K562 (cell line): ENCODE measurements around the gene NRG2. TPM values are rescaled to one million over a fixed set of nuclear protein-coding genes. Genes with fewer than 3 reads are reported as not detected.
A peak's percentile ranks its signal among the peaks of the same experiment; 100 is the strongest.

Experiments used
- ATAC-seq: fragments of 200-7000 bp; cut with Tn5 transposase; 3 replicates; pipeline ENCODE4 v1.9.1; 2020; ENCODE audit warnings: moderate library complexity
- BruUV-seq: library from RNA; stranded (reverse); fragments of 400-500 nt; replicated peaks from 2 replicates; lab custom pipeline; 2021; lab: Mats Ljungman, UMichigan
- CTCF ChIA-PET: fragments of 300-600 bp; formaldehyde crosslinking; extraction: SDS; loops from one replicate; lab custom pipeline; 2021; ENCODE audit warnings: low intra/inter-chr PET ratio; lab: Yijun Ruan, JAX
- POLR2A ChIA-PET: fragments of 300-600, 350-650 bp; sonication (Branson Sonifier 250); formaldehyde crosslinking; extraction: SDS; loops from one replicate; lab custom pipeline; 2021; ENCODE audit warnings: antibody characterized with exemption, inconsistent platforms; lab: Yijun Ruan, JAX
- DNase-seq, 4 experiments: peaks; one replicate each; pipeline versions ENCODE4 v3.0.0 to v3.0.0-alpha.2; 2011 to 2018; ENCODE audit warnings: low spot score in 3 of 4, mixed read lengths in 3 of 4; ENCODE audit errors: extremely low read depth in 1 of 4
- FAIRE-seq: peaks from 2 replicates; lab custom pipeline; 2011; peaks lifted over from hg19 to GRCh38; lab: Jason Lieb, UNC
- H2AFZ ChIP-seq: 2 replicates; pipeline ENCODE4 v1.6.0; 2011; ENCODE audit warnings: low read depth, low read length, control low read depth, inconsistent platforms
- H3K27ac ChIP-seq: fragments of 200-600 bp; 3 replicates; pipeline ENCODE4 v1.8.0; 2011; ENCODE audit warnings: low read depth, mild to moderate bottlenecking, control low read depth, inconsistent platforms, low read length, moderate library complexity, mixed read lengths; ENCODE audit errors: extremely low read depth
- H3K27me3 ChIP-seq, 2 experiments: fragments of 300-600 bp in 1 of 2; 2 replicates in 1 of 2; 3 replicates in 1 of 2; pipeline versions ENCODE4 v1.6.0 to v1.8.0; 2011; ENCODE audit warnings: inconsistent platforms in 2 of 2, low read length in 2 of 2, mild to moderate bottlenecking in 1 of 2, mixed read lengths in 1 of 2, moderate library complexity in 1 of 2; ENCODE audit not compliant: control insufficient read depth in 2 of 2, insufficient read depth in 2 of 2
- H3K36me3 ChIP-seq: fragments of 300-600 bp; 3 replicates; pipeline ENCODE4 v1.8.0; 2011; ENCODE audit warnings: mild to moderate bottlenecking, low read length, inconsistent platforms; ENCODE audit not compliant: control insufficient read depth, insufficient read depth
- H3K4me1 ChIP-seq, 2 experiments: fragments of 200-600 bp in 1 of 2; replicated peaks in 1 of 2; 2 replicates in 1 of 2; 3 replicates in 1 of 2; pipeline versions ENCODE4 v1.5.1 to v1.8.0; 2011; ENCODE audit warnings: inconsistent platforms in 2 of 2, low read length in 2 of 2, mild to moderate bottlenecking in 1 of 2, mixed read lengths in 1 of 2, moderate library complexity in 1 of 2; ENCODE audit not compliant: control insufficient read depth in 2 of 2, insufficient read depth in 2 of 2
- H3K4me2 ChIP-seq: 2 replicates; pipeline ENCODE4 v1.6.1; 2011; ENCODE audit warnings: low read length, control low read depth, inconsistent platforms, mixed read lengths; ENCODE audit not compliant: insufficient read depth
- H3K4me3 ChIP-seq: fragments of 200-600 bp; sonication (generic), shearing (Covaris generic); 2 replicates; pipeline ENCODE4 v1.5.1; 2016; ENCODE audit warnings: control low read depth, inconsistent platforms
- H3K79me2 ChIP-seq: fragments of 200-600 bp; 3 replicates; pipeline ENCODE4 v1.8.0; 2011; ENCODE audit warnings: low read length, inconsistent platforms; ENCODE audit not compliant: control insufficient read depth, insufficient read depth
- H3K9ac ChIP-seq, 2 experiments: 2 replicates each; pipeline versions ENCODE4 v1.6.0 to v1.6.1; 2011; ENCODE audit warnings: low read depth in 2 of 2, low read length in 2 of 2, control low read depth in 1 of 2, inconsistent platforms in 1 of 2, mild to moderate bottlenecking in 1 of 2, mixed read lengths in 1 of 2; ENCODE audit not compliant: insufficient read depth in 1 of 2
- H3K9me1 ChIP-seq: one replicate; pipeline ENCODE4 v1.6.0; 2011; ENCODE audit warnings: inconsistent platforms, mild to moderate bottlenecking, low read length, moderate library complexity; ENCODE audit not compliant: control insufficient read depth, insufficient read depth
- H3K9me3 ChIP-seq: replicated peaks from 2 replicates; pipeline ENCODE4 v1.5.1; 2011; ENCODE audit warnings: low read depth, low read length, inconsistent platforms; ENCODE audit not compliant: control insufficient read depth, insufficient read depth
- H4K20me1 ChIP-seq: replicated peaks from 2 replicates; pipeline ENCODE4 v1.6.1; 2011; ENCODE audit warnings: low read length, inconsistent platforms, mixed read lengths; ENCODE audit not compliant: control insufficient read depth, insufficient read depth
- CBFB ChIP-seq: sonication (generic); formaldehyde crosslinking; IDR thresholded peaks from 2 replicates; pipeline ENCODE4 v1.4.0; 2020; ENCODE audit warnings: mild to moderate bottlenecking, missing genetic modification reagents
- HCFC1 ChIP-seq: IDR thresholded peaks from 2 replicates; pipeline ENCODE4 v1.6.1; 2012; ENCODE audit warnings: low read depth, low read length, improper control_type of control experiment
- TCFL5 ChIP-seq: fragments of 250-450 bp; sonication (Bioruptor Pico); conservative IDR thresholded peaks from 2 replicates; pipeline ENCODE4 v1.6.1; 2021; ENCODE audit warnings: mild to moderate bottlenecking, moderate library complexity, matching md5 sums
- ZNF561 ChIP-seq: fragments of 450-650 bp; formaldehyde crosslinking; conservative IDR thresholded peaks from 2 replicates; pipeline ENCODE4 v1.4.0; 2020; ENCODE audit warnings: mild to moderate bottlenecking, moderate library complexity
- WGBS: fragments of 100-300 bp; shearing (Covaris generic); methylation state at CpG from one replicate; pipeline ENCODE4 v1.1.6; 2016; ENCODE audit warnings: low coverage, mixed read lengths; ENCODE audit not compliant: insufficient coverage; ENCODE audit errors: missing lambda C conversion rate; 5-methylcytosine and 5-hydroxymethylcytosine counted together
- in situ Hi-C: fragments of 300-500 bp; cut with MboI; formaldehyde crosslinking; loops from 4 replicates; pipeline ENCODE4 v1.15.0; 2018; ENCODE audit warnings: inconsistent platforms, mixed read lengths
- intact Hi-C: fragments of 100-400 bp; cut with micrococcal nuclease; formaldehyde crosslinking; loops from 2 replicates; pipeline ENCODE4 v1.14.2; 2022
- polyA plus RNA-seq, 8 experiments: library from polyadenylated mRNA; depleted of rRNA in 4 of 8; stranded (reverse) in 5 of 8; unstranded in 3 of 8; fragments of >200 nt; fragmentation: Nextera tagmentation in 2 of 8; fragmentation: Illumina TruSeq in 1 of 8; extraction: Ambion mirVana in 2 of 8; extraction: Trizol in 1 of 8; gene quantifications; 2 replicates each; pipeline versions ENCODE4 v1.2.1 to v1.2.3, GENCODE V29; 2011 to 2014; ENCODE audit warnings: inconsistent platforms in 1 of 8, missing spikeins in 1 of 8
- total RNA-seq, 7 experiments: library from RNA; depleted of rRNA in 6 of 7; stranded (reverse); fragments of >200 nt in 6 of 7; fragmentation: Illumina TruSeq in 2 of 7; extraction: Trizol in 2 of 7; gene quantifications; 2 replicates each; pipeline versions ENCODE4 v1.2.1 to v1.2.3, GENCODE V29; 2011 to 2021; ENCODE audit warnings: low replicate concordance in 1 of 7
- TF ChIP-seq, protein P1 (sequence below): fragments of 450-650 bp; IDR thresholded peaks from 2 replicates; pipeline ENCODE4 v1.6.1; 2017; ENCODE audit warnings: antibody characterized with exemption
- TF ChIP-seq, protein P2 (sequence below), 2 experiments: fragments of 450-650 bp in 1 of 2; sonication (generic) in 1 of 2; formaldehyde crosslinking in 1 of 2; IDR thresholded peaks in 1 of 2; conservative IDR thresholded peaks in 1 of 2; 2 replicates each; pipeline versions ENCODE4 v1.6.1 to v1.8.1; 2016 to 2023; ENCODE audit warnings: mild to moderate bottlenecking in 2 of 2, moderate library complexity in 2 of 2, inconsistent platforms in 1 of 2, missing genetic modification reagents in 1 of 2

Gene NRG2
- total and polyA plus RNA-seq, 9 of the 15 experiments (the other 6 are each of a cell fraction or from before 2014, with no cell fraction given) = not detected

DNA sequence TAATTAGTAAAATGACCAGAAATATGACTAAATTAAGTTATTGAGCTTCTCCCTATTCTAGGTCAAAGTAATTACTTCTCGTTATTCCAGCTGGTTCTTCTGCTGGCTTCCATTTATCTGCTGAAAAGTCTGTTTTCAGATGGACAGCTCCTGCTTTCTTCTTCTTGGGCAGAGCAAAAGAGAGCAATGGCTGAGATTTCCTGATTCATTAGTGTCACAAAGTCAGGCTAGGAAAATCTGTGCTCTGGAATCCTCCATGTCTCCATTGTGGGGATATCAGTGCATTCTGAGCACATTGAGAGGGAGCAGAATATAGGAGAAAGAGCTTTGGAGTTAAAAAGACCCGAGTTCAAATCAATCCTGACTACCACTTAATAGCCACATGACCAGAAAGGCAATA is 33.7 kb upstream of the NRG2 start (continued):
- TF ChIP-seq HCFC1 = no peak
- TF ChIP-seq, protein P1, sequence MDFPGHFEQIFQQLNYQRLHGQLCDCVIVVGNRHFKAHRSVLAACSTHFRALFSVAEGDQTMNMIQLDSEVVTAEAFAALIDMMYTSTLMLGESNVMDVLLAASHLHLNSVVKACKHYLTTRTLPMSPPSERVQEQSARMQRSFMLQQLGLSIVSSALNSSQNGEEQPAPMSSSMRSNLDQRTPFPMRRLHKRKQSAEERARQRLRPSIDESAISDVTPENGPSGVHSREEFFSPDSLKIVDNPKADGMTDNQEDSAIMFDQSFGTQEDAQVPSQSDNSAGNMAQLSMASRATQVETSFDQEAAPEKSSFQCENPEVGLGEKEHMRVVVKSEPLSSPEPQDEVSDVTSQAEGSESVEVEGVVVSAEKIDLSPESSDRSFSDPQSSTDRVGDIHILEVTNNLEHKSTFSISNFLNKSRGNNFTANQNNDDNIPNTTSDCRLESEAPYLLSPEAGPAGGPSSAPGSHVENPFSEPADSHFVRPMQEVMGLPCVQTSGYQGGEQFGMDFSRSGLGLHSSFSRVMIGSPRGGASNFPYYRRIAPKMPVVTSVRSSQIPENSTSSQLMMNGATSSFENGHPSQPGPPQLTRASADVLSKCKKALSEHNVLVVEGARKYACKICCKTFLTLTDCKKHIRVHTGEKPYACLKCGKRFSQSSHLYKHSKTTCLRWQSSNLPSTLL = no peak
- TF ChIP-seq ZNF561 (CRISPR knock-in tag) = no peak
- no peak for TF ChIP-seq TCFL5 (CRISPR knock-in tag)

DNA sequence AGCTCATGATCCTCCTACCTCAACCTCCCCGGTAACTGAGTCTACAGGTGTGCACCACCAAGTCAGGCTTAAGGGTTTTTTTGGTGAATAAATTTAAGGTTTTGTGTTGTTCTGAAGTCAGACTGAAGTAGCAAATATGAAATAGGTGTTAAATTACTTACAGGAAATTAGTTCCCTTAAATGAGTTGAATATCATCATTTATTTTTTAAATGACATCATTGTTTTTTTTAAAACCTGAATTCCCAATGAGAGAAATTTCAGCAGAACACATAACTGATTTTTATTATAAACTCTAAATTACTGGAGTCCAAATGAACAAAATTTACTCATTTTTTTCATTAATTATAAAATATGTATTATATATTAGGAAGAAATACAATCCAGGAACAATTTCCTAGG is 33.0 kb upstream of the NRG2 start:
- H3K79me2 ChIP-seq = no peaks in the 10 kb centered on the region
- no peak for TF ChIP-seq CBFB (CRISPR knock-in tag)
- TF ChIP-seq, protein P2, sequence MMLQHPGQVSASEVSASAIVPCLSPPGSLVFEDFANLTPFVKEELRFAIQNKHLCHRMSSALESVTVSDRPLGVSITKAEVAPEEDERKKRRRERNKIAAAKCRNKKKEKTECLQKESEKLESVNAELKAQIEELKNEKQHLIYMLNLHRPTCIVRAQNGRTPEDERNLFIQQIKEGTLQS (IDR thresholded peaks at IDR 0.05) = peak; percentile 16; the same call in 1 of the 2 replicates
- TF ChIP-seq, protein P2 (CRISPR knock-in tag; conservative IDR thresholded peaks at IDR 0.05) = no peak
- H3K4me2 ChIP-seq = no peak overlapping the region
- no peaks in the 10 kb centered on the region for H3K4me1 ChIP-seq
- no peaks in the 10 kb centered on the region for H3K27me3 ChIP-seq
- BruUV-seq = no TSS peak
- H3K9me1 ChIP-seq = no peaks in the 10 kb centered on the region
- ChIA-PET POLR2A (interaction anchor here (0.6 to 1.5 kb wide), 4 partner anchors 31 to 471 kb away, joined by 3 to 4 read pairs (median 3); no protein-coding TSS in a partner anchor), CTCF (interaction anchor here (0.7 to 5.3 kb wide), 6 partner anchors 24 to 276 kb away, joined by 3 to 73 read pairs (median 6); no protein-coding TSS in a partner anchor)
- 6% methylated on average over 1 of the region's 1 CpG for WGBS
- no peak for ATAC-seq
- H3K36me3 ChIP-seq = no peaks in the 10 kb centered on the region
- H2AFZ ChIP-seq = no peak overlapping the region
- in situ Hi-C loops = no loop called here
- no peak for DNase-seq
- H3K9me3 ChIP-seq = no peaks in the 10 kb centered on the region
- FAIRE-seq = no peak
- intact Hi-C loops = no loop called here
- no peaks in the 10 kb centered on the region for H4K20me1 ChIP-seq
- no peak overlapping the region for H3K9ac ChIP-seq
- no peak overlapping the region for H3K4me3 ChIP-seq
- no peak overlapping the region for H3K27ac ChIP-seq
